ENCODE results near the gene DCLK2.

DCLK2 gene

GRCh38 chr4:150235808-150236271 is 157.6 kb downstream of the DCLK2 start:
- in situ Hi-C loops (cut with MboI; ENCODE audit: low sequenced_read_pairs, unreplicated experiment), result no loop called here
- TF ChIP-seq CTCF (IDR thresholded peaks at IDR 0.05; ENCODE audit: borderline replicate concordance, control extremely low read depth, extremely low read depth, insufficient read depth, missing control alignments), result no peak
- no peak for DNase-seq (ENCODE audit: low spot score)

GRCh38 chr4:150236626-150237025 is 158.4 kb downstream of the DCLK2 start:
- no peak for TF ChIP-seq CTCF (IDR thresholded peaks at IDR 0.05; ENCODE audit: borderline replicate concordance, control extremely low read depth, extremely low read depth, insufficient read depth, missing control alignments)
- in situ Hi-C loops (cut with MboI; ENCODE audit: low sequenced_read_pairs, unreplicated experiment), result no loop called here
- DNase-seq (ENCODE audit: low spot score), result no peak

- no peak for TF ChIP-seq CTCF (IDR thresholded peaks at IDR 0.05; ENCODE audit: borderline replicate concordance, control extremely low read depth, extremely low read depth, insufficient read depth, missing control alignments)
- in situ Hi-C loops (cut with MboI; ENCODE audit: low sequenced_read_pairs, unreplicated experiment), result no loop called here
- DNase-seq (ENCODE audit: low spot score), result no peak
Measured at GRCh38 chr4:150237110-150237872, 159.0 kb downstream of the DCLK2 start.

- TF ChIP-seq CTCF (IDR thresholded peaks at IDR 0.05; ENCODE audit: borderline replicate concordance, control extremely low read depth, extremely low read depth, insufficient read depth, missing control alignments), result no peak
- in situ Hi-C loops (cut with MboI; ENCODE audit: low sequenced_read_pairs, unreplicated experiment), result no loop called here
- DNase-seq (ENCODE audit: low spot score), result no peak
Measured at GRCh38 chr4:150238591-150238990, 160.3 kb downstream of the DCLK2 start.

GRCh38 chr4:150240011-150240410 is 161.8 kb downstream of the DCLK2 start:
- in situ Hi-C loops (cut with MboI; ENCODE audit: low sequenced_read_pairs, unreplicated experiment), result no loop called here
- TF ChIP-seq CTCF (IDR thresholded peaks at IDR 0.05; ENCODE audit: borderline replicate concordance, control extremely low read depth, extremely low read depth, insufficient read depth, missing control alignments), result no peak
- DNase-seq (ENCODE audit: low spot score), result no peak

- TF ChIP-seq CTCF (IDR thresholded peaks at IDR 0.05; ENCODE audit: borderline replicate concordance, control extremely low read depth, extremely low read depth, insufficient read depth, missing control alignments), result peak; percentile 73
- in situ Hi-C loops (cut with MboI; ENCODE audit: low sequenced_read_pairs, unreplicated experiment), result no loop called here
- DNase-seq (ENCODE audit: low spot score), result peak; percentile 51
Measured at GRCh38 chr4:150242820-150243458, 164.7 kb downstream of the DCLK2 start.
